Adrenal gland (tissue), 12 donors: ENCODE data around the gene ERCC5. TPM values are rescaled to one million over a fixed set of nuclear protein-coding genes. Genes with fewer than 3 reads are reported as not detected.

ENCODE experiments used
- DNase-seq, 7 donors: peaks; one replicate each; pipeline ENCODE4 v3.0.0-alpha.2; 2019 to 2020
- H3K27ac ChIP-seq, 5 donors: fragments of 200-600 bp; sonication (generic) in 4 of 5; 1 replicate in 3 of 5; 2 replicates in 2 of 5; pipeline versions ENCODE4 v1.5.1 to v1.8.0; 2016 to 2020; ENCODE audit warnings: mild to moderate bottlenecking in 1 of 5
- H3K27me3 ChIP-seq: fragments of 200-600 bp; 2 replicates; pipeline ENCODE4 v1.8.0; 2021
- H3K36me3 ChIP-seq, 2 donors: fragments of 200-600 bp; replicated peaks in 1 of 2; 1 replicate in 1 of 2; 2 replicates in 1 of 2; pipeline versions ENCODE4 v1.5.1 to v1.8.0; 2018 to 2022
- H3K4me1 ChIP-seq, 2 donors: fragments of 200-600 bp; replicated peaks in 1 of 2; 1 replicate in 1 of 2; 2 replicates in 1 of 2; pipeline versions ENCODE4 v1.5.1 to v1.8.0; 2018 to 2021
- H3K4me3 ChIP-seq, 4 donors: fragments of 200-600 bp; sonication (generic) in 3 of 4; one replicate each; pipeline ENCODE4 v1.5.1; 2016 to 2018
- H3K9me3 ChIP-seq, 3 donors: fragments of 200-600 bp; sonication (generic) in 1 of 3; replicated peaks in 1 of 3; 1 replicate in 2 of 3; 2 replicates in 1 of 3; pipeline versions ENCODE4 v1.5.1 to v1.8.0; 2016 to 2021
- CTCF ChIP-seq, 6 experiments: fragments of 450-650 bp in 4 of 6; fragments of 200-600 bp in 2 of 6; sonication (generic) in 1 of 6; IDR thresholded peaks; 1 replicate in 5 of 6; 2 replicates in 1 of 6; pipeline versions ENCODE4 v1.5.1 to v1.8.0; 2016 to 2021; ENCODE audit warnings: antibody characterized with exemption in 6 of 6, mild to moderate bottlenecking in 2 of 6, moderate library complexity in 1 of 6
- POLR2A ChIP-seq, 2 donors: fragments of 450-650 bp; IDR thresholded peaks; one replicate each; pipeline ENCODE4 v1.6.1; 2017; ENCODE audit warnings: antibody characterized with exemption in 2 of 2, mild to moderate bottlenecking in 2 of 2, moderate library complexity in 1 of 2
- WGBS, 4 donors: extraction: QIAGEN DNeasy Blood & Tissue Kit in 2 of 4; methylation state at CpG; one replicate each; pipeline versions ENCODE4 v1.1.5 to v1.1.7; 2013 to 2017; 5-methylcytosine and 5-hydroxymethylcytosine counted together
- intact Hi-C, 2 donors: fragments of 100-400 bp; cut with DNase I; formaldehyde crosslinking; loops; one replicate each; pipeline versions ENCODE4 v1.14.1 to v1.15.0; 2022 to 2023
- polyA plus RNA-seq, 3 donors: library from polyadenylated mRNA; stranded (reverse); fragments of 200-250 nt in 2 of 3; fragments of 350-450 nt in 1 of 3; fragmentation: Illumina TruSeq in 1 of 3; extraction: RNeasy Lipid Tissue Mini Kit (QIAGEN cat#74804) in 1 of 3; gene quantifications; one replicate each; pipeline ENCODE4 v1.2.3, GENCODE V29; 2013 to 2014
- total RNA-seq, 9 donors: library from RNA; depleted of rRNA in 4 of 9; stranded (reverse); fragments of >200 nt in 4 of 9; fragments of 120-200 nt in 1 of 9; fragmentation: NEBNext Ultra II Directional in 1 of 9; extraction: Animal tissue kit (Norgen Biotek cat#: 25700) in 1 of 9; gene quantifications; one replicate each; pipeline versions ENCODE4 v1.1.0 to v1.2.4, GENCODE V29; 2013 to 2023
- donor health status: healthy with polysubstance abuse.
- donor health status: Bipolar disorder and iron deficiency.
- donor health status: DM: yes; HTN: yes; CAD: no.
- donor health status: DM: no; HTN: no; CAD: no.
- donor health status: DM: no; HTN: no; CAD: no.
- donor health status: DM: yes; HTN: yes; CAD: no.

The ERCC5 gene
- total and polyA plus RNA-seq, 12 donors: 37.8 to 185 (median 64.6) TPM

- WGBS, 4 donors: 57 to 64% (median 61%) methylated on average over 12 of the region's 12 CpGs
- H3K9me3 ChIP-seq: no peaks in the 10 kb centered on the region
- peaks cover 8% of the 10 kb centered on the region for H3K27me3 ChIP-seq
- H3K4me1 ChIP-seq: no peaks in the 10 kb centered on the region
- intact Hi-C loops: loop anchor here in 1 of 2 donors (10.0 kb wide), 1 partner anchor 220 kb away; no protein-coding TSS in a partner anchor
- TF ChIP-seq POLR2A (IDR thresholded peaks at IDR 0.05) (no peak), CTCF (IDR thresholded peaks at IDR 0.05) (no peak)
- no peaks in the 10 kb centered on the region for H3K36me3 ChIP-seq
- DNase-seq: no peak
- no peak overlapping the region for H3K4me3 ChIP-seq
- H3K27ac ChIP-seq: no peak overlapping the region
Measured at GRCh38 chr13:102914339-102914930, 68.6 kb downstream of the ERCC5 start.

GRCh38 chr13:102915393-102915930, 69.6 kb downstream of the ERCC5 start:
- peaks cover 8% of the 10 kb centered on the region for H3K27me3 ChIP-seq
- no peak for DNase-seq
- H3K4me1 ChIP-seq: no peaks in the 10 kb centered on the region
- H3K27ac ChIP-seq: no peak overlapping the region
- WGBS, 4 donors: 41 to 60% (median 46%) methylated on average over 3 of the region's 3 CpGs
- intact Hi-C loops: loop anchor here in 1 of 2 donors (10.0 kb wide), 1 partner anchor 219 kb away; no protein-coding TSS in a partner anchor
- H3K36me3 ChIP-seq: no peaks in the 10 kb centered on the region
- TF ChIP-seq CTCF (IDR thresholded peaks at IDR 0.05) (no peak), POLR2A (IDR thresholded peaks at IDR 0.05) (no peak)
- H3K4me3 ChIP-seq: no peak overlapping the region
- no peaks in the 10 kb centered on the region for H3K9me3 ChIP-seq

GRCh38 chr13:102917019-102917418, 71.2 kb downstream of the ERCC5 start:
- intact Hi-C loops: loop anchor here in 1 of 2 donors (10.0 kb wide), 1 partner anchor 218 kb away; no protein-coding TSS in a partner anchor
- H3K27ac ChIP-seq: no peak overlapping the region
- WGBS, 4 donors: 71 to 79% (median 76%) methylated on average over 3 of the region's 3 CpGs
- H3K4me1 ChIP-seq: no peaks in the 10 kb centered on the region
- no peak for TF ChIP-seq POLR2A (IDR thresholded peaks at IDR 0.05)
- no peak for TF ChIP-seq CTCF (IDR thresholded peaks at IDR 0.05)
- no peaks in the 10 kb centered on the region for H3K36me3 ChIP-seq
- no peaks in the 10 kb centered on the region for H3K9me3 ChIP-seq
- peaks cover 8% of the 10 kb centered on the region for H3K27me3 ChIP-seq
- H3K4me3 ChIP-seq: no peak overlapping the region
- DNase-seq: no peak

GRCh38 chr13:102922184-102922583, 76.4 kb downstream of the ERCC5 start:
- Histone ChIP-seq H3K27me3 (no peaks in the 10 kb centered on the region), H3K9me3 (no peaks in the 10 kb centered on the region), H3K4me1 (no peaks in the 10 kb centered on the region), H3K4me3 (no peak overlapping the region), H3K27ac (no peak overlapping the region), H3K36me3 (no peaks in the 10 kb centered on the region)
- no peak for TF ChIP-seq CTCF (IDR thresholded peaks at IDR 0.05)
- intact Hi-C loops: no loop called here
- 78 to 87% (median 83%) methylated on average over 5 of the region's 5 CpGs for WGBS, 4 donors
- DNase-seq: no peak

Other genes starting within 250 kb of the ERCC5 start
- gene TPP2, start 249.0 kb upstream of the ERCC5 start, total RNA-seq: 10 to 100 TPM; 16.5 to 50.6 (median 26.5) TPM
- 10 to 100 TPM; 13.8 to 37.1 (median 25.0) TPM for gene TPP2, start 249.0 kb upstream of the ERCC5 start, polyA plus RNA-seq
- gene METTL21C, start 151.0 kb upstream of the ERCC5 start, total RNA-seq: not detected
- not detected for gene METTL21C, start 151.0 kb upstream of the ERCC5 start, polyA plus RNA-seq
- 10 to 100 TPM in 2 of 9 donors, 1 to 10 TPM in 7; 4.5 to 13.1 (median 6.9) TPM for gene TEX30, start 72.2 kb upstream of the ERCC5 start, total RNA-seq
- 10 to 100 TPM in 1 of 3 donors, 1 to 10 TPM in 2; 9.3 to 11.6 (median 9.5) TPM for gene TEX30, start 72.2 kb upstream of the ERCC5 start, polyA plus RNA-seq
- gene POGLUT2, start 47.1 kb upstream of the ERCC5 start, total RNA-seq: 10 to 100 TPM in 1 of 9 donors, 1 to 10 TPM in 8; 1.1 to 12.0 (median 5.9) TPM
- gene POGLUT2, start 47.1 kb upstream of the ERCC5 start, polyA plus RNA-seq: 1 to 10 TPM; 1.8 to 6.1 (median 2.4) TPM
- 10 to 100 TPM in 8 of 9 donors, 1 to 10 TPM in 1; 6.1 to 27.0 (median 17.2) TPM for gene BIVM, start 46.9 kb upstream of the ERCC5 start, total RNA-seq
- gene BIVM, start 46.9 kb upstream of the ERCC5 start, polyA plus RNA-seq: 10 to 100 TPM in 2 of 3 donors, 1 to 10 TPM in 1; 8.8 to 32.9 (median 14.2) TPM
- gene SLC10A2, start 220.4 kb downstream of the ERCC5 start, total RNA-seq: not detected
- gene SLC10A2, start 220.4 kb downstream of the ERCC5 start, polyA plus RNA-seq: not detected